GM19395 (cell line): ENCODE measurements around the gene CLCNKB.
"Not testable (repeated sequence)": the region's sequence is repeated elsewhere in the genome, so short reads cannot be mapped to it uniquely, and the experiment has no call there.

ENCODE experiments used
- ATAC-seq: cut with Tn5 transposase; IDR thresholded peaks from one replicate; pipeline ENCODE4 v1.9.1; 2021; ENCODE audit warnings: mild to moderate bottlenecking, moderate library complexity; ENCODE audit not compliant: unreplicated experiment

The CLCNKB gene

DNA sequence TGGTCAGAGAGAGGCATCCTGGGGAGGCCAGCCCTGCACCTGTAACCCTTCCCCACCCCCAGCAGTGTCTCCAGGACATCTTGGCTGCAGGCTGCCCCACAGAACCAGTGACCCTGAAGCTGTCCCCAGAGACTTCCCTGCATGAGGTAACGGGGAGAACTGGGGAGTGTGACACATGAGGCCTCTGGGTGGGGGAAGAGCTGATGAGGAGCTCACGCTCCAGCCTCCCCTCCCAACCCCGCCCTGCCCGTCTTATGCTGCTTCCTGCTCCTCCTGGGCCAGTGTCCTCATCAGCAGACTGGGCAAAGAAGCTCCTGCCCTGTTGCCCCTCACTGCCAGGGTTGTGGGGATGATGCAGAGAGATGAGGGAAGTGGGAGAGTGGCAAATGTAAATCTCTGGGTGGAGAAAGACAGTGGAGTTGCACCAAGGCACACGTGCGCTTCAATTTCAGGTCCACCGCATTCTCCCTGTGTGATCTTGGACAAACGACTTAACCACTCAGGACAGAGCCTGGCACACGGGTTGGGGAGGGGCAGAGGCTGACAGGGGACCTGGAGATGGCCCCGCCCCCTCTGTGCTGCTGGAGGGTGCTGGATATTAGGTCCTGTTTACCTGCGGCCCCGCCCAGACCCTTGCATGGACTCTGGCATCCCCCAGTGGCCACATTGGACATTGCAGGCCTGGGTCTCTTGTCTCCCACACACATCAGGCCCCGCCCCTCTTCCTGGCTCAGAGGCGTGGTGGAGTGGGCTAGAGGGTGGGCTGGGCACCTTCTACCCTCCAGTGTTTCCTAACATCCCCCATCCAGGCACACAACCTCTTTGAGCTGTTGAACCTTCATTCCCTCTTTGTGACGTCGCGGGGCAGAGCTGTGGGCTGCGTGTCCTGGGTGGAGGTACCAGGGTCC, 12.3 kb downstream of the CLCNKB start:
- peak; percentile 84 for ATAC-seq

DNA sequence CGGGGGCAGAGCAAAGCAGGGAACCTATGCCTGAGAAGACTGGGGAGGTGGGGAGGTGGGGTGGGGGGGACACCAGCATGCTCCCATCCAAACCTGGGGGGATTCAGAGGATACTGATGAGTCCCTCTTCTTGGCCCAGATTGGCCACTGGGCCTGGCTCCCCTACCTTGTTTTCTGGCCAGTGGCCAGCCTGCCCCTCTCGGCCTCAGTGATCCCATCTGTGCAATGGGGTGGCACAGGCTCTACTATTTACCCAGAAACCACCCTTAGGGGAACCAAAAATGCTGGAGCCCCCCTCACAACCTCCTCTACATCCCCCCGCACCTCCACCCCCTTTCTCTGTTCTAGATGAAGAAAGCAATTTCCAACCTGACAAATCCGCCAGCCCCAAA, 12.9 kb downstream of the CLCNKB start:
- ATAC-seq = not testable (repeated sequence)

DNA sequence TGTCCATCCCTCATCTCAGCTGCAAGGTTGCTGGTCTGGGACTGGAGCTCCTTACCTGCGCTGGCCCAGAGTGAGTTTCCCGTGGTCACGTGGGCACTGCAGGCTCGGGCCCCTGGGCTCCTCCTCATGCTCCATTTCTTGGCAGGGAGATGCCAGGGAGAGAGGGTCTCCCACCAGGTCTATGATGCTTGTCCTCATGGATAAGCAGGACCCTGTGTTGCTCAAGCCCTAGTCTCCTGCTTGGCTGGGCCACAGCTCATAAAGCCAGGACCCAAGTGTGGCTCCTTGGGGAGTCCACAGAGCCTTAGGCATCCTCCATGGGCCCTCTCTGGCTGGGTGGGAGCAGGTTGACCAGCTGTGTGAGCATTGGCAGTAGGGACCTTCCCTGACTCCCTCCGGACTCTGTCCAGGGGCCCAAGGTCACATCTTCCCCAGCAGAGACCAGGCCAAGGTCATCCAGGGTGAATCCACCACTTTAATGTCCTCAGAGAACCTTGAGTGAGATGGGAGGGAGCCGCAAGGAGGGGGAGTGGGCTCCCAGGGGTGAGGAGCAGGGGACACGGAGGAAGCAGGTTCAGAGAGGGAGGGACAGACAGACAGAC, 13.8 kb downstream of the CLCNKB start:
- not testable (repeated sequence) for ATAC-seq

- not testable (repeated sequence) for ATAC-seq
These were observed 15.0 kb downstream of the CLCNKB start for GRCh38 chr1:16058394-16059120.

GRCh38 chr1:16061266-16061665, 17.7 kb downstream of the CLCNKB start:
- no peak for ATAC-seq

DNA sequence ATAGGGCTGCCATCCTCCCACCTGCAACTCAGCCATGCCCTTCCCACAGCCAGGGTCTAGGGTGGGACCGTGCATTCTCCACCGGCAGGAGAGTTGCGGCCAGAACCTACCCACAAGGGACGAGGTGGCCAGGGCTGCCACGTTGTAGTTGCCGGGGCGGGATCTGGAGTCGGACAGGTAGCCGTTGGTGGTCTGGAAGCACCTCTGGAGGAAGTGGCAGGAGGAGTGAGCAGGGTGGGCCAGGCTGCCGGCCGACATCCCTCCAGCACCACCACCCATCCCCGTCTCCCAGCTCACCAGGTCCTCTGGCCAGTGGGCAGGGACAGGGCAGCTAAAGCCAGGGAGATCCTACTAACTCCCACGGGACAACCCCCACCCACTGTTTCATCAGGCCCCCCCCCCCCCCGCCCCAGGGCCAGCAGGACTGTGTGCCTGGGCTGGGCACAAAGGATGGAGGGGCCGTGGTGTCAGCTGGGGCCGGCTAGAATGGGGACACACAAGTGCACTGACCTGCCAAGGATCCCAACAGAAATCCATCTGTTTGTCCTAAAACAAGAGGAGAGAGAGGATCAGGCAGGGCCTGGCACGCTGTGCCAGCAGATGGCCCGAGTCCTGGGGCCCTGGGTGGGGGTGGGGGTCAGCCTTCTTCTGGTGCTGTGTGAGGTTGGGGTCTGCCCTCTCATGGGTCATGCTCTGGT, 18.6 kb downstream of the CLCNKB start:
- not testable (repeated sequence) for ATAC-seq

DNA sequence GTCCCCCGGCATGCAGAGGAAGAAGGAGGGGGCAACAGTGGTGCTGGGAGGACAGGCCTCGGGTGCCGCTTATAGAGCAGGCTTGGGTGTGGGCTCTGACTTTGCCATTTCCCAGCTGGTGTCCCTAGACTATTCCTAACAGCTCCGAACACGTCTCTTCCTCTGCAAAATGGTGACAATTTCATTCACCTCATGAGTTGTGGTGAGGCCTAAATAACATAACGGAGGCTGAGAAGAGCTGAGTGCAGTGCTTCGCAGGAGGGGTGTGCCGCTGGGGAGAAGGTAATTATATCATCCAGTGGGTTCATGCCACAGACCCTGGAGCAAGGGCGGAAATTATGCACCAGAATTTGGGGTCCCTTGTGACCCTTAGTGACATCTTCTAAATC, 19.1 kb downstream of the CLCNKB start:
- not testable (repeated sequence) for ATAC-seq

DNA sequence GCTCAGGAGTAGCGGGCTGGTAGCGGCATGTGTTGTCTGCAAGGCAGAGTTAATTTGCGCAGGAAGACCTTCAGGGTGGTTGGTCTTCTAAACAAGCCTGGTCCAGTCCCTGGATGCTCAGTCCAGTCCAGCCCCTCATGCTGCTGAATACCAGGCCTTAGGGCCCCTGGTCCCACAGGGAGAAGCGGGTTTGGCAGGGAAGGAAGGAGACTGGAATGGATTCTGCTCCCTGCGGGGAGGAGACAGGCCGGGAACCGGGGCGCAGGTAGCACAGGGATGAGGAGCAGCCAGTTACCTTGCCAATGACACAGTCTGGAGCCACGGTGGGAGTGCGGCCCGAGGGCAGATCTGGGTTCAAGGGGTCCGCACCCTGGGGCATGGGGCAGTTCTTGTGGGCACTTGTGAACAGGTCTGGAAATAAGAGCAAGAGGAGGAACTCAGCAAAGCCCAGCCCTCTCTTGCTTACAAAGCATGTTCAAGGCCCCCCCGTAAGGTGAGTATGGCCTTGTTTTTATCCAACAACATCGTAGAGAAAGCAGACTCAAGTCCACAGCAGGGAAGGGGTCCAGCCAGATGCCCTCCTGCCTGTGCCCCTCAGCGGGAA, 19.7 kb downstream of the CLCNKB start:
- no peak for ATAC-seq

DNA sequence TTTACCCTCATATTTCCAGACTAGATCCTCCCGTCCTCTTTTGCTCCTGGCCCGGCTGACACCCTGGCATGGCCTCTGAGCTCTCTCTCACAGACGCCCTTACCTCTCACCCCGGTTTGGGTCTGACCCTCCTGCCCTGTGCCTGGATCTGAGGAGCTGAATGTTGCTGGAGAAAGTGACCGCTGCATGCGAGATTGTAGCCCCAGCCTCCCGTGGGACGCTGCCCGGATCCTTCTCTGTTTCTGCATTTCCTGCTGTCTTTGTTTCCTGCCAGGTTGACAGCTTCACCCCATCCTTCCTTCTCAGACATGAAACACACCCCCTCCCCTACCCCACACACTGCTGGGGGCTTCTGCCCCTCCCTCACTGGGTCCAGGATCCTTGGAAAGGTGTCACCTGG, 20.3 kb downstream of the CLCNKB start:
- no peak for ATAC-seq

- no peak for ATAC-seq
These were observed 21.1 kb downstream of the CLCNKB start for GRCh38 chr1:16064536-16065268.

DNA sequence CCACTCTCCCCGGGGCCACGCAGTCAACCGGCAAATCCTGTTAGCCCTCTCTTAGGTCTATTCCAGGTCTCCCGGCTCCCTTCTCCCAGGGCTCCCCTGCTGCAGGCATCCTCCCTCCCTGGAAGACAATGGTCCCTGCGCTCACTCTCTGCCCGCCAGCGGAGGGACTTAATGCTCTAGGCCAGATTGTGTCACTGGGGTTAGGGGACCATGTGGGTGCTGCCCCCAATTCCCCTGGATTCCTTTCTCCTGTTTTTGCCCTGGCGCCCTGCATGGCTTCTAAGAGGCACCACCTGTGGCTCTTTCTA, 21.6 kb downstream of the CLCNKB start:
- no peak for ATAC-seq

- ATAC-seq = no peak
These were observed 22.7 kb downstream of the CLCNKB start for GRCh38 chr1:16066245-16066644.

DNA sequence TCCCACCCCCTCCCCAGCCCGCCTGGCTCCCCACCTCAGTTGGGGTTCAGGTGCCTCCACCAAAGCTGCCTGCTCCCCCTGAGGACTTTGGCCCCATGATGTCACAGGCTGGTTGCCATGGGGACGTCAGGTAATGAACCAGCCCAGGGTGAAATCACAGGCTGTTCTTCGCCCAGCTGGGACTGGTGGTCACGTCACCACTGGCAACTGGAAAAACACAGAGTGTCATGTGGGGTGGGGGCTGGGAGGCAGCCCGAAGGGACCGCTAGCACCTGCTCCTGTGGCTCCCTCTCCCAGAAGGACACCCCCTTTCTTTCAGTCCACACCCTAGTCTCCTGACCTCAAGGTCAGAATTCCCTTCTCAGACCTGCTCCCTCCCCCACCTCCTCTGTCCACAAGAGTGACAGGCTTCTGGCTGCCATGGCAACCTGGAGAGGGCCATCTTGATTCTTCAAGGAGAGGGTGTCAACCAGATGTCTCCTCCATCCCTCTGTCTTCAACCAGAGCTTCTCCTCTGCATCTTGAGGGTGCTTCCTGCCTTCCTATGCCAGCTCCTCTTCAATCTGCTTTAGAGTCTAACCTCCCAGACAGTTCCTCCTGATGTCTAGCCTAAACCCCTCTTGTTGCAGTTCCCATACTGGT, 23.7 kb downstream of the CLCNKB start:
- ATAC-seq = no peak

- ATAC-seq = no peak
These were observed 24.4 kb downstream of the CLCNKB start for GRCh38 chr1:16067933-16068332.

GRCh38 chr1:16068356-16069270, 25.0 kb downstream of the CLCNKB start:
- no peak for ATAC-seq

DNA sequence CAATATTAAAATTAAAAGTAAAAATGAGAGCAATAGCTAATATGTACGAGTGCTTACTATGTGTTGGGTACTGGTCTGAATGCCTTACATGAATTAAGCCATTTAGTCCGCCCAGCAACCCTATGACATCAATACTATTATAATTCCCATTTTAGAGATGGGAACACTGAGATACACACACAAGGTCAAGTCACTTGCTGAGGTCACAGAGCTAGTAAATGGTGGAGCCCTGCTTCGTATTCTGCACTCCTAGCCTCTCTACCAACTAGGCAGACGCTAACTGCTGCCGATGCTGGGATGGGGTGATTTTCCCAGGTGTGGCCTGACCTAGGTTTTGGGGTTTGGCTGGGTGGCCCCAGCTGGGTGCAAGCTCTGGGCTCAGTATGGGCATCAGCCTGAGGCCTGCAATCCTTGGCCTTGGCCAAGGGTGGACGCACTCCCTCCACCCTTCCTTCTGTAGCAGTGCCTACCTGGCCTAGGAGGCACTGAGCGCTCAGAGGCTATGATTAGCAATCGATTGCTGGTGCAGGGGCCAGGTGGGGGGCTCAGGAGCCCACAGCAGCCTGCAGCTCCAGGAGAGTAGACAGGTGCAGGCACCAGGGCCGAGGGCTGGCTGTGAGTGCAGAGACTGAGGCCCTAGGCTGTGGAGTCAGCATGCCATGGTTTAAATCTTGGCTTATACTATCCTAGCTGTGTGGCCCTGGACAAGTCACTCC, 27.2 kb downstream of the CLCNKB start:
- no peak for ATAC-seq

- no peak for ATAC-seq
These were observed 28.0 kb downstream of the CLCNKB start for GRCh38 chr1:16071614-16072013.

DNA sequence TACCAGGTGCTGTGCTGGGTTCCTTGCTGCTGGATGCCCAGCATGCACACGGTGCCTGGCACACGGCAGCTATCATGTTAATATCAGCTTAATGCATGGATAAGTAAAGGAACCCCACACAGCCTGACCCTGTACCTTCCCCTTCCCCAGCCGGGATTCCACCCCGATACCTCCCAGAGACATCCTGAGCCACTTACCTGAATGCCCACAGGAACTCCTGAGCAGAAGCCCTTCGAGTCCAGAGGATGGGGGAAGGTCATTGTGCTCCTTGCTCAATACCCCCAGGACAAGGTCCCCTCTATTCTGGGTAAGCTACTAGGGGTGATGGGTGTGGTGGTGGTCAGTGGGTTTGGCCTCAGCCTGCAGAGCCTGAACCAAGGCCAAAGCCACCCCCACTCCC, 28.5 kb downstream of the CLCNKB start:
- ATAC-seq = no peak
